ENCODE data around the gene ZNF473.
"Not testable (repeated sequence)": the region's sequence is repeated elsewhere in the genome, so short reads cannot be mapped to it uniquely, and the experiment has no call there.

DNA sequence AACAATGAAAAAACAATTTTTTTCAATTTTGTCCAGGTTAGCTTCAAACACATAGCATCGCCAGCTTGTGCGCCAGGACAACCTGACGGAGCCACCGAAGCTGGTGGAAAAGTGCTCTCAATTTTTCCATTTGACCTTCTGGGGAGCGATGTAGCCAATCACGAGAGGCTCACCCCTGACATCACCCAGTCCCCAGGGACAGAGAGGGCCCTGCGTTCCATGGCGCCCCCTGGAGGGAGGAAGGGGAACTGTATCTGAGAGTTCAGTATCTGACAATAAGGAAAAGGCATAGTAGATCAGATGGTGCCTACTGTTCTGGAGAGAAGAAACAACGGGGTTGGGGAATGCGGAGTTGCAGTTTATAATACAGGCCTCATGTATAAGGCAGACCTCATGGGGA, 64.9 kb downstream of the ZNF473 start:
- not testable (repeated sequence) for TF ChIP-seq BHLHE40 (IDR thresholded peaks at IDR 0.05; ENCODE audit: low read length); HCFC1 (IDR thresholded peaks at IDR 0.05; ENCODE audit: low read depth, low read length); TBX2 (CRISPR knock-in tag; IDR thresholded peaks at IDR 0.05; ENCODE audit: borderline replicate concordance); USF2 (IDR thresholded peaks at IDR 0.05; ENCODE audit: low read depth, low read length); USF2 (CRISPR knock-in tag; IDR thresholded peaks at IDR 0.05; ENCODE audit: borderline replicate concordance)
